ENCODE results near the gene USP9X.
A peak's percentile ranks its signal among the peaks of the same experiment; 100 is the strongest.
"Not testable (repeated sequence)": the region's sequence is repeated elsewhere in the genome, so short reads cannot be mapped to it uniquely, and the experiment has no call there.

The USP9X gene

GRCh38 chrX:41192880-41193279, 107.6 kb downstream of the USP9X start:
- no peak for DNase-seq

GRCh38 chrX:41198410-41198809, 113.2 kb downstream of the USP9X start:
- DNase-seq, result no peak

- DNase-seq, result no peak
These were observed 115.5 kb downstream of the USP9X start for GRCh38 chrX:41200785-41201184.

GRCh38 chrX:41209853-41210252, 124.6 kb downstream of the USP9X start:
- DNase-seq, result no peak

GRCh38 chrX:41224605-41225004, 139.4 kb downstream of the USP9X start:
- no peak for DNase-seq

GRCh38 chrX:41233988-41234387, 148.7 kb downstream of the USP9X start:
- DNase-seq, result no peak

- not testable (repeated sequence) for DNase-seq
These were observed 149.2 kb downstream of the USP9X start for GRCh38 chrX:41234471-41234870.

GRCh38 chrX:41234962-41235361, 149.7 kb downstream of the USP9X start:
- no peak for DNase-seq

- DNase-seq, result no peak
These were observed 151.4 kb downstream of the USP9X start for GRCh38 chrX:41236629-41237028.

GRCh38 chrX:41240509-41240908, 155.3 kb downstream of the USP9X start:
- no peak for DNase-seq

- DNase-seq, result no peak
These were observed 156.7 kb downstream of the USP9X start for GRCh38 chrX:41241962-41242361.

GRCh38 chrX:41245641-41246040, 160.4 kb downstream of the USP9X start:
- no peak for DNase-seq

GRCh38 chrX:41250867-41251266, 165.6 kb downstream of the USP9X start:
- DNase-seq, result no peak

GRCh38 chrX:41257801-41258200, 172.6 kb downstream of the USP9X start:
- no peak for DNase-seq

GRCh38 chrX:41258226-41258625, 173.0 kb downstream of the USP9X start:
- DNase-seq, result peak; percentile 14

GRCh38 chrX:41258871-41259270, 173.6 kb downstream of the USP9X start:
- no peak for DNase-seq

GRCh38 chrX:41259516-41259915, 174.3 kb downstream of the USP9X start:
- DNase-seq, result peak; percentile 62

GRCh38 chrX:41265615-41266014, 180.4 kb downstream of the USP9X start:
- DNase-seq, result no peak

- no peak for DNase-seq
These were observed 188.4 kb downstream of the USP9X start for GRCh38 chrX:41273638-41274037.

GRCh38 chrX:41275661-41276609, 190.7 kb downstream of the USP9X start:
- DNase-seq, result peak; percentile 78

- no peak for DNase-seq
These were observed 191.6 kb downstream of the USP9X start for GRCh38 chrX:41276661-41277506.

GRCh38 chrX:41282307-41282706, 197.1 kb downstream of the USP9X start:
- not testable (repeated sequence) for DNase-seq

- DNase-seq, result not testable (repeated sequence)
These were observed 200.7 kb downstream of the USP9X start for GRCh38 chrX:41285928-41286327.
